NT2/D1 (cell line): ENCODE data around the gene LILRB5.
"Not testable (repeated sequence)": the region's sequence is repeated elsewhere in the genome, so short reads cannot be mapped to it uniquely, and the experiment has no call there.

Source experiments
- YY1 ChIP-seq: IDR thresholded peaks from 2 replicates; pipeline ENCODE4 v1.6.1; 2011; ENCODE audit not compliant: insufficient read length, insufficient read depth
- ZNF274 ChIP-seq: IDR thresholded peaks from 2 replicates; pipeline ENCODE4 v1.6.1; 2011; ENCODE audit warnings: mild to moderate bottlenecking, low read depth, low read length

DNA sequence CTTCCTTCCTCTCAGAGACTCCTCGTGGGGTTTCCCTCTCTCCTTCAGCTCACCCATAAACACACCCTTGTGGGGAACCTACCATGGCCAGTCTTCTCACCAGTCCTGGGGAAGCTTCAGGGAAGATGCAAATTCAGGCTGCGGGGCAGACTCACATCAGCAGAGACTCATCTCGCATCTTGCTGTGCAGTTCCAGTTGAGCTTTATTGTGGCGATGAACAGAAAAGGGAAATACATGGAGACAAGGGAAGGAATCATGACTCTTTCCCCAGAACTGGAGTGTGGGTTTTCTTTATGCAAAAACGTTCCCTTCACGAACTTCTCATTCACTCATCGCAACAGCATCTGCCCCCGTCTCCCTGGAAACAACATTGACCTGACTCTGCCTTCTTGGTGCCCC lies 32.1 kb upstream of the LILRB5 start:
- not testable (repeated sequence) for TF ChIP-seq YY1, ZNF274
